HepG2 (cell line): ENCODE results near the gene JPH2.

Experiments
- ARID3A ChIP-seq: IDR thresholded peaks from 2 replicates; pipeline ENCODE4 v1.6.1; 2012; ENCODE audit warnings: low read depth, low read length, improper control_type of control experiment
- CTCF ChIP-seq: sonication (generic); formaldehyde crosslinking; IDR thresholded peaks from 2 replicates; pipeline ENCODE4 v1.5.0; 2020; ENCODE audit warnings: mild to moderate bottlenecking, missing genetic modification reagents, moderate library complexity
- FOXK1 ChIP-seq: sonication (generic); formaldehyde crosslinking; IDR thresholded peaks from 2 replicates; pipeline ENCODE4 v1.4.0; 2020; ENCODE audit warnings: low read depth, missing genetic modification reagents, borderline replicate concordance
- PAX8 ChIP-seq: sonication (generic); formaldehyde crosslinking; IDR thresholded peaks from 2 replicates; pipeline ENCODE4 v1.8.0; 2022; ENCODE audit warnings: mild to moderate bottlenecking, missing genetic modification reagents, borderline replicate concordance
- PRPF4 ChIP-seq: fragments of 200-400 bp; formaldehyde crosslinking; IDR thresholded peaks from 2 replicates; pipeline ENCODE4 v1.6.1; 2016; ENCODE audit warnings: low read length, low read depth; ENCODE audit not compliant: poor library complexity, severe bottlenecking
- REST ChIP-seq, 2 experiments: IDR thresholded peaks; 2 replicates each; pipeline ENCODE4 v1.6.1; 2011 to 2012; ENCODE audit warnings: low read length in 2 of 2, borderline replicate concordance in 1 of 2, low read depth in 1 of 2, mild to moderate bottlenecking in 1 of 2, moderate library complexity in 1 of 2
- SIN3B ChIP-seq: fragments of 150-350 bp; IDR thresholded peaks from 2 replicates; pipeline ENCODE4 v1.6.1; 2014; ENCODE audit warnings: low read length
- ZNF441 ChIP-seq: sonication (generic); formaldehyde crosslinking; IDR thresholded peaks from 2 replicates; pipeline ENCODE4 v1.7.0; 2021; ENCODE audit warnings: missing genetic modification reagents, borderline replicate concordance

GRCh38 chr20:44113618-44114376, 73.2 kb downstream of the JPH2 start:
- TF ChIP-seq PRPF4 (no peak), PAX8 (CRISPR knock-in tag) (no peak), ZNF441 (CRISPR knock-in tag) (no peak), REST (IDR thresholded peaks at IDR 0.05; ENCODE audit: borderline replicate concordance in 1 of 2, low read depth in 1 of 2, low read length in 2 of 2) (no peak), CTCF (CRISPR knock-in tag) (no peak), SIN3B (no peak), ARID3A (no peak), FOXK1 (CRISPR knock-in tag) (no peak)
